ENCODE results near the gene FBXO48.

DNA sequence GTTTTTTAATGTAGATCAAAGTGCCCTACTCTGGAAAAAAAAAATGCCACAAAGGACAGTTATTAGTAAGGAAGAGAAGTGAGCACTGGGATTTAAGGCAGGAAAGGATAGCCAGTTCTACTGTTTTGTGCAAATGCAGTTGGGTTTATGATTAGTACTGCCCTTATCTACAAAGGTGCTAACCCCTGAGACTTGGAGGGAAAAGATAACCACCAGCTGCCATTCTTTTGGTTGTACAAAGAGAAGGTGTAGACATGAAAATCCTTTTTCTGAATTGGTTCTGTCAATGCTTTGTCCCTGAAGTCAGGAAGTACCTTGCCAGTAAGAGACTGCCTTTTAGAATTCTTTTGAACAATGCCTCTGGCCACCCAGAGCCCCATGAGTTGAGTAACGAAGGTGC, 11.6 kb upstream of the FBXO48 start:
- TF ChIP-seq CTCF (IDR thresholded peaks at IDR 0.05) (no peak), POLR2A (IDR thresholded peaks at IDR 0.05) (no peak)
